H1 (cell line): Measurements from ENCODE around the gene TP53BP2. TPM values are rescaled to one million over a fixed set of nuclear protein-coding genes. Genes with fewer than 3 reads are reported as not detected.

Source experiments
- CTCF ChIA-PET: fragments of 300-600 bp; sonication (Branson Sonifier 250); formaldehyde crosslinking; loops from one replicate; lab custom pipeline; 2021; ENCODE audit not compliant: partially characterized antibody; lab: Charles Lee
- POLR2A ChIA-PET: fragments of 300-600 bp; sonication (Branson Sonifier 250); formaldehyde crosslinking; loops from one replicate; lab custom pipeline; 2021; ENCODE audit warnings: inconsistent platforms; ENCODE audit not compliant: partially characterized antibody; lab: Charles Lee
- DNase-seq, 2 experiments: peaks; one replicate each; pipeline versions ENCODE4 v3.0.0 to v3.0.0-alpha.2; 2010 to 2022; ENCODE audit warnings: low spot score in 2 of 2, low read depth in 1 of 2, mixed read lengths in 1 of 2
- FAIRE-seq: peaks from 2 replicates; lab custom pipeline; 2011; peaks lifted over from hg19 to GRCh38; lab: Jason Lieb, UNC
- H2AFZ ChIP-seq: 2 replicates; pipeline ENCODE4 v1.8.1; 2012; ENCODE audit warnings: low read length, inconsistent platforms
- H2AK5ac ChIP-seq: 2 replicates; pipeline ENCODE4 v1.6.1; 2013; ENCODE audit warnings: low read depth, low read length
- H2BK120ac ChIP-seq: replicated peaks from 2 replicates; pipeline ENCODE3; 2013; ENCODE audit warnings: low read depth, low read length, inconsistent platforms
- H2BK12ac ChIP-seq: 2 replicates; pipeline ENCODE4 v1.6.1; 2013; ENCODE audit warnings: low read depth, low read length
- H2BK15ac ChIP-seq: 2 replicates; pipeline ENCODE4 v1.6.1; 2013; ENCODE audit warnings: low read length
- H2BK20ac ChIP-seq: 2 replicates; pipeline ENCODE4 v1.6.1; 2013; ENCODE audit warnings: low read length
- H2BK5ac ChIP-seq: 2 replicates; pipeline ENCODE4 v1.6.1; 2013; ENCODE audit warnings: low read depth, low read length
- H3K14ac ChIP-seq: 2 replicates; pipeline ENCODE4 v1.6.1; 2013; ENCODE audit warnings: inconsistent platforms; ENCODE audit not compliant: insufficient read length
- H3K18ac ChIP-seq: 2 replicates; pipeline ENCODE4 v1.6.1; 2013; ENCODE audit warnings: low read length; ENCODE audit errors: extremely low read depth
- H3K23ac ChIP-seq: 2 replicates; pipeline ENCODE4 v1.6.1; 2013; ENCODE audit warnings: inconsistent platforms; ENCODE audit not compliant: insufficient read length
- H3K23me2 ChIP-seq: 2 replicates; pipeline ENCODE4 v1.6.1; 2013; ENCODE audit warnings: low read depth, low read length
- H3K27ac ChIP-seq: 2 replicates; pipeline ENCODE4 v1.6.1; 2011; ENCODE audit warnings: low read depth, low read length, inconsistent platforms
- H3K27me3 ChIP-seq, 4 experiments: replicated peaks in 1 of 4; 1 replicate in 1 of 4; 2 replicates in 3 of 4; pipeline versions ENCODE4 v1.6.1 to v1.8.1; 2011 to 2013; ENCODE audit warnings: low read length in 3 of 4, mild to moderate bottlenecking in 3 of 4, inconsistent platforms in 2 of 4, mixed read lengths in 2 of 4, moderate library complexity in 1 of 4; ENCODE audit not compliant: control insufficient read depth in 3 of 4, insufficient read depth in 3 of 4; ENCODE audit errors: extremely low read depth in 1 of 4
- H3K36me3 ChIP-seq, 4 experiments: 2 replicates each; pipeline versions ENCODE4 v1.6.1 to v1.8.1; 2011 to 2013; ENCODE audit warnings: mild to moderate bottlenecking in 4 of 4, low read length in 3 of 4, moderate library complexity in 2 of 4, control low read depth in 1 of 4, inconsistent platforms in 1 of 4; ENCODE audit not compliant: insufficient read depth in 4 of 4, control insufficient read depth in 2 of 4
- H3K4ac ChIP-seq: replicated peaks from 2 replicates; pipeline ENCODE3; 2013; ENCODE audit warnings: low read length, low read depth, mixed read lengths, inconsistent platforms; ENCODE audit not compliant: insufficient read length
- H3K4me1 ChIP-seq, 4 experiments: replicated peaks in 1 of 4; 1 replicate in 1 of 4; 2 replicates in 3 of 4; pipeline versions ENCODE4 v1.6.1 to v1.8.1; 2011 to 2013; ENCODE audit warnings: low read length in 3 of 4, inconsistent platforms in 2 of 4, mixed read lengths in 1 of 4; ENCODE audit not compliant: insufficient read depth in 4 of 4, control insufficient read depth in 3 of 4
- H3K4me2 ChIP-seq, 2 experiments: 2 replicates each; pipeline versions ENCODE4 v1.6.1 to v1.8.1; 2011 to 2013; ENCODE audit warnings: low read depth in 2 of 2, low read length in 2 of 2, control low read depth in 1 of 2, inconsistent platforms in 1 of 2, mild to moderate bottlenecking in 1 of 2; ENCODE audit not compliant: insufficient read depth in 1 of 2
- H3K4me3 ChIP-seq, 4 experiments: fragments of 200-600, 300-600 bp in 1 of 4; sonication (generic), shearing (Covaris generic), sonication (Bioruptor Twin) in 1 of 4; 2 replicates each; pipeline versions ENCODE4 v1.5.1 to v1.8.1; 2011 to 2016; ENCODE audit warnings: low read length in 4 of 4, low read depth in 3 of 4, control low read depth in 2 of 4, inconsistent platforms in 2 of 4, mild to moderate bottlenecking in 2 of 4, mixed read lengths in 1 of 4, moderate library complexity in 1 of 4; ENCODE audit not compliant: insufficient read depth in 2 of 4; ENCODE audit errors: extremely low read depth in 1 of 4
- H3K56ac ChIP-seq: replicated peaks from 2 replicates; pipeline ENCODE3; 2013; ENCODE audit warnings: low read depth, mild to moderate bottlenecking, mixed read lengths, low read length, inconsistent platforms; ENCODE audit not compliant: insufficient read length
- H3K79me1 ChIP-seq: 2 replicates; pipeline ENCODE4 v1.6.1; 2013; ENCODE audit warnings: low read depth, low read length, control low read depth
- H3K79me2 ChIP-seq, 2 experiments: 2 replicates each; pipeline versions ENCODE4 v1.6.1 to v1.8.1; 2012 to 2013; ENCODE audit warnings: low read length in 2 of 2, mild to moderate bottlenecking in 2 of 2, inconsistent platforms in 1 of 2; ENCODE audit not compliant: insufficient read depth in 2 of 2, control insufficient read depth in 1 of 2
- H3K9ac ChIP-seq, 4 experiments: replicated peaks in 1 of 4; 1 replicate in 1 of 4; 2 replicates in 3 of 4; pipeline versions ENCODE4 v1.6.1 to v1.8.1; 2011 to 2013; ENCODE audit warnings: low read depth in 3 of 4, low read length in 3 of 4, control low read depth in 2 of 4, mild to moderate bottlenecking in 2 of 4, moderate library complexity in 2 of 4, inconsistent platforms in 1 of 4; ENCODE audit errors: extremely low read depth in 1 of 4
- H3K9me3 ChIP-seq, 2 experiments: 2 replicates each; pipeline versions ENCODE4 v1.6.1 to v1.8.1; 2012 to 2013; ENCODE audit warnings: mild to moderate bottlenecking in 2 of 2, moderate library complexity in 2 of 2, control low read depth in 1 of 2, inconsistent platforms in 1 of 2, low read depth in 1 of 2, low read length in 1 of 2, mixed read lengths in 1 of 2; ENCODE audit not compliant: insufficient read depth in 2 of 2
- H4K20me1 ChIP-seq, 2 experiments: replicated peaks in 1 of 2; 2 replicates each; pipeline versions ENCODE3 to v1.8.1; 2011 to 2013; ENCODE audit warnings: inconsistent platforms in 2 of 2, low read length in 2 of 2, mild to moderate bottlenecking in 1 of 2; ENCODE audit not compliant: insufficient read depth in 2 of 2, control insufficient read depth in 1 of 2
- H4K5ac ChIP-seq: 2 replicates; pipeline ENCODE4 v1.6.1; 2013; ENCODE audit warnings: low read length, low read depth, mixed read lengths, inconsistent platforms; ENCODE audit not compliant: insufficient read length
- H4K8ac ChIP-seq: 2 replicates; pipeline ENCODE4 v1.8.0; 2013; ENCODE audit warnings: mild to moderate bottlenecking, moderate library complexity, low read length, inconsistent platforms; ENCODE audit not compliant: insufficient read depth; ENCODE audit errors: extremely low read depth
- H4K91ac ChIP-seq: replicated peaks from 2 replicates; pipeline ENCODE3; 2013; ENCODE audit warnings: low read length, mixed read lengths, inconsistent platforms; ENCODE audit not compliant: insufficient read length
- ASH2L ChIP-seq: fragments of 200-600, 300-600 bp; sonication (generic); IDR thresholded peaks from one replicate; pipeline ENCODE4 v1.7.1; 2017; ENCODE audit warnings: low read length
- BRCA1 ChIP-seq: IDR thresholded peaks from 2 replicates; pipeline ENCODE4 v1.6.1; 2012; ENCODE audit warnings: low read depth, low read length, improper control_type of control experiment
- CTBP2 ChIP-seq: IDR thresholded peaks from 2 replicates; pipeline ENCODE4 v1.7.0; 2011; ENCODE audit warnings: borderline replicate concordance, mild to moderate bottlenecking, moderate library complexity, mixed read lengths, low read length; ENCODE audit not compliant: insufficient read depth, insufficient read length
- EP300 ChIP-seq, 2 experiments: IDR thresholded peaks; 1 replicate in 1 of 2; 2 replicates in 1 of 2; pipeline ENCODE4 v1.6.1; 2011 to 2012; ENCODE audit warnings: low read depth in 2 of 2, low read length in 2 of 2, mild to moderate bottlenecking in 2 of 2, borderline replicate concordance in 1 of 2, inconsistent platforms in 1 of 2, moderate library complexity in 1 of 2
- HDAC2 ChIP-seq, 2 experiments: fragments of 300-600 bp in 1 of 2; sonication (generic) in 1 of 2; IDR thresholded peaks; 2 replicates each; pipeline ENCODE4 v1.6.1; 2011 to 2012; ENCODE audit warnings: low read depth in 2 of 2, low read length in 2 of 2, mild to moderate bottlenecking in 2 of 2, moderate library complexity in 2 of 2, borderline replicate concordance in 1 of 2, inconsistent platforms in 1 of 2
- KDM5A ChIP-seq: fragments of 200-600 bp; IDR thresholded peaks from 2 replicates; pipeline ENCODE4 v1.7.1; 2012; ENCODE audit warnings: mild to moderate bottlenecking, low read length, inconsistent platforms, mixed read lengths
- POLR2A ChIP-seq, 2 experiments: IDR thresholded peaks; 1 replicate in 1 of 2; 2 replicates in 1 of 2; pipeline ENCODE4 v1.6.1; 2011; ENCODE audit warnings: low read depth in 2 of 2, low read length in 2 of 2, mild to moderate bottlenecking in 2 of 2; ENCODE audit errors: control extremely low read depth in 1 of 2
- RBBP5 ChIP-seq: IDR thresholded peaks from 2 replicates; pipeline ENCODE4 v1.7.1; 2012; ENCODE audit warnings: low read depth, mild to moderate bottlenecking, inconsistent platforms, low read length, moderate library complexity, borderline replicate concordance
- RFX5 ChIP-seq: IDR thresholded peaks from 2 replicates; pipeline ENCODE4 v1.6.1; 2011; ENCODE audit warnings: low read depth, low read length, improper control_type of control experiment, borderline replicate concordance
- SAP30 ChIP-seq: fragments of 300-600 bp; sonication (generic); IDR thresholded peaks from 2 replicates; pipeline ENCODE4 v1.7.1; 2012; ENCODE audit warnings: low read length, moderate library complexity, mild to moderate bottlenecking, inconsistent platforms; ENCODE audit not compliant: insufficient read depth, insufficient replicate concordance
- SP1 ChIP-seq: IDR thresholded peaks from 2 replicates; pipeline ENCODE4 v1.6.1; 2011; ENCODE audit warnings: low read depth, low read length
- SP4 ChIP-seq: IDR thresholded peaks from 2 replicates; pipeline ENCODE4 v1.6.1; 2012; ENCODE audit warnings: low read length, inconsistent platforms
- TEAD4 ChIP-seq: IDR thresholded peaks from 2 replicates; pipeline ENCODE4 v1.6.1; 2012; ENCODE audit warnings: low read depth, low read length, inconsistent platforms, mixed read lengths
- WGBS, 2 experiments: shearing (Covaris generic) in 1 of 2; methylation state at CpG; one replicate each; pipeline versions ENCODE4 v1.1.6 to v1.1.7; 2013 to 2015; ENCODE audit warnings: low lambda C conversion rate in 2 of 2, mixed read lengths in 2 of 2, inconsistent platforms in 1 of 2, low coverage in 1 of 2, missing lambda C conversion rate in 1 of 2; ENCODE audit not compliant: insufficient replicate concordance in 2 of 2, insufficient coverage in 1 of 2, insufficient read length in 1 of 2; ENCODE audit errors: extremely low coverage in 1 of 2, missing lambda C conversion rate in 1 of 2; 5-methylcytosine and 5-hydroxymethylcytosine counted together
- polyA plus RNA-seq, 7 experiments: library from polyadenylated mRNA; depleted of rRNA in 3 of 7; stranded (reverse) in 5 of 7; unstranded in 2 of 7; fragments of >200 nt in 5 of 7; fragments of 200-250 nt in 2 of 7; gene quantifications; 1 replicate in 5 of 7; 2 replicates in 1 of 7; 4 replicates in 1 of 7; pipeline versions ENCODE4 v1.2.1 to v1.2.3, GENCODE V29; 2011 to 2013; ENCODE audit warnings: missing spikeins in 2 of 7, mixed read lengths in 2 of 7
- total RNA-seq: library from RNA; stranded (reverse); fragmentation: NEBNext Ultra II Directional; extraction: Animal tissue kit (Norgen Biotek cat#: 25700); gene quantifications from 2 replicates; pipeline ENCODE4 v1.2.1, GENCODE V29; 2021
- TF ChIP-seq, protein P1 (sequence below): IDR thresholded peaks from 2 replicates; pipeline ENCODE4 v1.6.1; 2012; ENCODE audit warnings: inconsistent platforms

The TP53BP2 gene
- total and polyA plus RNA-seq, 2 of the 8 experiments (the other 6 are each of a cell fraction or from before 2014, with no cell fraction given), result 18.0 to 38.7 TPM

DNA sequence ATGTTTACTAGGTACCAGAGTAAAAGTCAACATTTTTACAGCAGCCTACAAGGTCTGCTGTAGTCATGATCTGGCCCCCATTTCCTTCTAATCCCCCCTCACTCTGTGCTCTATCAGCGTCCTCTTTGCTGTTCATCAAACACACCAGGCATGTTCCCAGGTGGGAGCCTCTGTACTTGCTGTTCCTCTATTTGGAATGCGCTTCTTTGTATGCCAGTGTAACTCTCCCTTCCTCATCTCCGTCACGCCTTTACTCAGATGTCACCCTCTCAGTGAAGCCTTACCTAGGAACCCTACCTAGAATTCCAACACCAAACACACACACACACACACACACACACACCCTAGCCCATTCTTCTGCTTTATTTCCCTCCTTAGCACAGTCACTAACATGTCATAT, 21.0 kb downstream of the TP53BP2 start:
- no peak overlapping the region for H4K8ac ChIP-seq
- H4K20me1 ChIP-seq, result peaks cover 13 to 17% of the 10 kb centered on the region in 2 experiments
- H2BK12ac ChIP-seq, result no peak overlapping the region
- H3K36me3 ChIP-seq, result peaks cover 0 to 18% (median 2%) of the 10 kb centered on the region in 4 experiments; a peak in 4 of 8 replicates
- no peak overlapping the region for H2AFZ ChIP-seq
- H3K4ac ChIP-seq, result no peak overlapping the region
- H3K56ac ChIP-seq, result no peak overlapping the region
- no peak for FAIRE-seq
- no peak for DNase-seq
- peaks cover 25% of the 10 kb centered on the region for H3K79me1 ChIP-seq
- H3K4me1 ChIP-seq, result peaks cover 0 to 7% (median 3%) of the 10 kb centered on the region in 4 experiments; a peak in 5 of 7 replicates
- no peak overlapping the region for H3K18ac ChIP-seq
- H3K4me2 ChIP-seq, result no peak overlapping the region
- H3K23me2 ChIP-seq, result no peaks in the 10 kb centered on the region; the same call in 1 of the 2 replicates
- CTCF ChIA-PET, result interaction anchor here (2.1 kb wide), 1 partner anchor 13 kb away, joined by 16 read pairs; no protein-coding TSS in a partner anchor
- H2BK15ac ChIP-seq, result no peak overlapping the region
- POLR2A ChIA-PET, result interaction anchor here (0.6 to 4.9 kb wide), 3 partner anchors 13 to 303 kb away, joined by 3 to 28 read pairs (median 5); partner anchors contain the start of gene TP53BP2
- H4K91ac ChIP-seq, result no peak overlapping the region
- H3K4me3 ChIP-seq, result no peak overlapping the region
- no peak overlapping the region for H3K9ac ChIP-seq
- no peak overlapping the region for H3K27ac ChIP-seq
- H4K5ac ChIP-seq, result no peak overlapping the region
- no peak overlapping the region for H3K14ac ChIP-seq
- no peak overlapping the region for H2BK20ac ChIP-seq
- no peaks in the 10 kb centered on the region for H3K27me3 ChIP-seq
- H3K79me2 ChIP-seq, result peaks cover 33 to 93% of the 10 kb centered on the region in 2 experiments
- H3K9me3 ChIP-seq, result no peaks in the 10 kb centered on the region
- no peak overlapping the region for H3K23ac ChIP-seq
- no peak overlapping the region for H2AK5ac ChIP-seq
- H2BK5ac ChIP-seq, result no peak overlapping the region
- H2BK120ac ChIP-seq, result no peak overlapping the region
- 84% methylated on average over 4 of the region's 4 CpGs; no CpG with 5 or more reads in 1 of the 2 experiments for WGBS, 2 experiments
- TF ChIP-seq, protein P1, sequence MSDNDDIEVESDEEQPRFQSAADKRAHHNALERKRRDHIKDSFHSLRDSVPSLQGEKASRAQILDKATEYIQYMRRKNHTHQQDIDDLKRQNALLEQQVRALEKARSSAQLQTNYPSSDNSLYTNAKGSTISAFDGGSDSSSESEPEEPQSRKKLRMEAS, result no peak
- no peak for TF ChIP-seq HDAC2 (IDR thresholded peaks at IDR 0.05; ENCODE audit: borderline replicate concordance in 1 of 2, low read depth in 2 of 2, low read length in 2 of 2)
- TF ChIP-seq POLR2A (IDR thresholded peaks at IDR 0.05; ENCODE audit: control extremely low read depth in 1 of 2, low read depth in 2 of 2, low read length in 2 of 2), result no peak
- no peak for TF ChIP-seq BRCA1
- TF ChIP-seq SP1, result no peak
- no peak for TF ChIP-seq RFX5
- TF ChIP-seq TEAD4, result no peak
- no peak for TF ChIP-seq SAP30
- TF ChIP-seq CTBP2, result no peak
- no peak for TF ChIP-seq EP300 (IDR thresholded peaks at IDR 0.05; ENCODE audit: borderline replicate concordance in 1 of 2, low read depth in 2 of 2, low read length in 2 of 2)
- no peak for TF ChIP-seq KDM5A
- TF ChIP-seq SP4, result no peak
- no peak for TF ChIP-seq RBBP5
- TF ChIP-seq ASH2L, result no peak
